GM21526 (cell line): ENCODE results near the gene VCL.
"Not testable (repeated sequence)": the region's sequence is repeated elsewhere in the genome, so short reads cannot be mapped to it uniquely, and the experiment has no call there.

ENCODE experiments used
- ATAC-seq: cut with Tn5 transposase; IDR thresholded peaks from one replicate; pipeline ENCODE4 v1.9.1; 2021; ENCODE audit warnings: moderate library complexity; ENCODE audit not compliant: unreplicated experiment, low FRiP score

Gene VCL

GRCh38 chr10:74097776-74098175 is 99.9 kb downstream of the VCL start:
- ATAC-seq, result no peak

GRCh38 chr10:74099420-74099819 is 101.5 kb downstream of the VCL start:
- no peak for ATAC-seq

GRCh38 chr10:74099836-74100235 is 101.9 kb downstream of the VCL start:
- no peak for ATAC-seq

- ATAC-seq, result no peak
Measured at GRCh38 chr10:74103560-74104258, 105.8 kb downstream of the VCL start.

- no peak for ATAC-seq
Measured at GRCh38 chr10:74104480-74104879, 106.6 kb downstream of the VCL start.

GRCh38 chr10:74104996-74105395 is 107.1 kb downstream of the VCL start:
- no peak for ATAC-seq

GRCh38 chr10:74107391-74107790 is 109.5 kb downstream of the VCL start:
- ATAC-seq, result no peak

GRCh38 chr10:74109452-74109851 is 111.5 kb downstream of the VCL start:
- ATAC-seq, result no peak

- no peak for ATAC-seq
Measured at GRCh38 chr10:74110120-74110519, 112.2 kb downstream of the VCL start.

- no peak for ATAC-seq
Measured at GRCh38 chr10:74111799-74112198, 113.9 kb downstream of the VCL start.

GRCh38 chr10:74113546-74113945 is 115.6 kb downstream of the VCL start:
- ATAC-seq, result no peak

GRCh38 chr10:74114041-74114448 is 116.1 kb downstream of the VCL start:
- no peak for ATAC-seq

- no peak for ATAC-seq
Measured at GRCh38 chr10:74117738-74118137, 119.8 kb downstream of the VCL start.

- no peak for ATAC-seq
Measured at GRCh38 chr10:74118804-74119203, 120.9 kb downstream of the VCL start.

- ATAC-seq, result no peak
Measured at GRCh38 chr10:74120911-74121310, 123.0 kb downstream of the VCL start.

- no peak for ATAC-seq
Measured at GRCh38 chr10:74121368-74121767, 123.5 kb downstream of the VCL start.

- no peak for ATAC-seq
Measured at GRCh38 chr10:74122060-74122459, 124.1 kb downstream of the VCL start.

- no peak for ATAC-seq
Measured at GRCh38 chr10:74123081-74123480, 125.2 kb downstream of the VCL start.

- ATAC-seq, result no peak
Measured at GRCh38 chr10:74133923-74134820, 136.3 kb downstream of the VCL start.

- ATAC-seq, result no peak
Measured at GRCh38 chr10:74135452-74135851, 137.5 kb downstream of the VCL start.

GRCh38 chr10:74137992-74138391 is 140.1 kb downstream of the VCL start:
- ATAC-seq, result no peak

- ATAC-seq, result not testable (repeated sequence)
Measured at GRCh38 chr10:74138596-74138995, 140.7 kb downstream of the VCL start.
